WERI-Rb-1 (cell line): ENCODE results near the gene LRP2.
"Not testable (repeated sequence)": the region's sequence is repeated elsewhere in the genome, so short reads cannot be mapped to it uniquely, and the experiment has no call there.

Source experiments
- DNase-seq: peaks from one replicate; pipeline ENCODE4 v3.0.0-alpha.2; 2020
- H3K27ac ChIP-seq: fragments of 250-450 bp; sonication (Bioruptor Pico); 2 replicates; pipeline ENCODE4 v1.5.1; 2020; ENCODE audit warnings: mild to moderate bottlenecking, moderate library complexity
- H3K27me3 ChIP-seq: fragments of 250-450 bp; sonication (Bioruptor Pico); 2 replicates; pipeline ENCODE4 v1.5.1; 2021; ENCODE audit warnings: mild to moderate bottlenecking, low read depth, moderate library complexity; ENCODE audit not compliant: insufficient read depth, severe bottlenecking
- H3K36me3 ChIP-seq: fragments of 250-450 bp; sonication (Bioruptor Pico); 2 replicates; pipeline ENCODE4 v1.5.1; 2020; ENCODE audit warnings: mild to moderate bottlenecking, moderate library complexity
- H3K4me3 ChIP-seq: 2 replicates; pipeline ENCODE4 v1.5.1; 2011; ENCODE audit warnings: low read depth, mild to moderate bottlenecking, control low read depth, low read length
- H3K9me3 ChIP-seq: fragments of 250-450 bp; sonication (Bioruptor Pico); 2 replicates; pipeline ENCODE4 v1.5.1; 2021; ENCODE audit warnings: mild to moderate bottlenecking, moderate library complexity; ENCODE audit not compliant: severe bottlenecking
- CTCF ChIP-seq: IDR thresholded peaks from 2 replicates; pipeline ENCODE4 v1.5.1; 2011; ENCODE audit warnings: low read depth, mild to moderate bottlenecking, control low read depth, inconsistent platforms, low read length

The LRP2 gene

DNA sequence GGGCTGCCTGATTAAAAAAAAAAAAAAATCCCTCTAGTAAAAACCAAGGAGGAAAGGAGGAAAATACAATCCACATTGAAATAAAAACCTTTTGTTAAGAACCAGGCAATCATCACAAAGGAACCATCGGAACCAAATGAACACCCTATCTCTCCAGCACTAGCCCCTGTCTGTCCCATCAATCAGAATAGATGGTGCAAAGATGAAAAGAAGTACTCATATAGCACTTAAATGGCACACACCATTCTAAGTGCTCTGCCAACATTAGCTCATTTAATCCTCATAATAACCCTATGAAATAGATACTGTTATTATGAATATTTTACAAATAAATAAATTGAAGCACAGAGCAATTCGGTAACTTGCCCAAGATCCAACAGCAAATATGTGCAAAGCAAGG lies 38.5 kb downstream of the LRP2 start:
- TF ChIP-seq CTCF, result no peak

GRCh38 chr2:169320561-169320960 lies 41.8 kb downstream of the LRP2 start:
- no peak for TF ChIP-seq CTCF
- H3K36me3 ChIP-seq, result no peaks in the 10 kb centered on the region
- no peak overlapping the region for H3K4me3 ChIP-seq
- H3K27ac ChIP-seq, result no peak overlapping the region
- H3K27me3 ChIP-seq, result no peaks in the 10 kb centered on the region
- no peaks in the 10 kb centered on the region for H3K9me3 ChIP-seq
- no peak for DNase-seq

More for the DNA sequence above, 38.5 kb downstream of the LRP2 start:
- no peak for DNase-seq
- no peaks in the 10 kb centered on the region for H3K9me3 ChIP-seq
- H3K27me3 ChIP-seq, result no peaks in the 10 kb centered on the region
- H3K36me3 ChIP-seq, result no peaks in the 10 kb centered on the region
- H3K27ac ChIP-seq, result no peak overlapping the region
- H3K4me3 ChIP-seq, result no peak overlapping the region

DNA sequence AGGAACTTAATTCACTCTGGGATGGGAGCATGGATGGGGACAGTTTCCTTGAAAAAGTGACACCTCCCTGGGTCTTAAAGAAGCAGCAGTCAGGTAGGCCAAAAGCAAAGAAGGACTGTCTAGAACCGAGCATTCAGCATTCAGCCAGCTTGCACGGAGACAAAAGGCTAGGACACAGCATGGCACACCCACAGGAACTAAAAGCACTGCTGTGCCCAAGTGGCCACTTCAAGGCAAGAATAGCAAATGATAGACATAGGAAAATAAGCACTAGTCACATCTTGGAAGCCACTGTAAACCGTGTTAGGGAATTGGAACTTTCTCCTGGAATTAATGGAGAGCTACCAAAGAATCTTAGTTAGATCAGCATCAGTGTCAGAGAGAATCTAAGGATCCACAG lies 47.0 kb downstream of the LRP2 start:
- Histone ChIP-seq H3K27me3 (no peaks in the 10 kb centered on the region), H3K4me3 (no peak overlapping the region), H3K27ac (no peak overlapping the region), H3K9me3 (no peaks in the 10 kb centered on the region), H3K36me3 (no peaks in the 10 kb centered on the region)
- no peak for TF ChIP-seq CTCF
- no peak for DNase-seq

- H3K27ac ChIP-seq, DNase-seq, H3K36me3 ChIP-seq, H3K4me3 ChIP-seq, H3K27me3 ChIP-seq, H3K9me3 ChIP-seq: not testable (repeated sequence)
Observed at GRCh38 chr2:169308349-169308748, 54.0 kb downstream of the LRP2 start.

DNA sequence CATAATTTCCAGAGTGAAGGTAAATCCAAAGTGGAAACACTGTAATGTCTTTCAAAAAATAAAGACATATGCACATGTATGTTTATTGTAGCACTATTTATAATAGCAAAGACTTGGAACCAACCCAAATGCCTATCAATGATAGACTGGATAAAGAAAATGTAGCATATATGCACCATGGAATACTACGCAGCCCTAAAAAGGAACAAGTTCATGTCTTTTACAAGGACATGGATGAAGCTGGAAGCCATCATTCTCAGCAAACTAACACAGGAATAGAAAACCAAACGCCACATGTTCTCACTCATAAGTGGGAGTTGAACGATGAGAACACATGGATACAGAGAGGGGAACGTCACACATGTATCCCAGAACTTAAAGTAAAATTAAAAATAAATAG lies 57.6 kb downstream of the LRP2 start:
- H3K27ac ChIP-seq, H3K27me3 ChIP-seq, H3K9me3 ChIP-seq, DNase-seq, H3K4me3 ChIP-seq, H3K36me3 ChIP-seq: not testable (repeated sequence)

- Histone ChIP-seq H3K27ac (no peak overlapping the region), H3K27me3 (peaks cover 5% of the 10 kb centered on the region), H3K4me3 (no peak overlapping the region), H3K9me3 (peaks cover 2% of the 10 kb centered on the region), H3K36me3 (no peaks in the 10 kb centered on the region)
- DNase-seq, result no peak
- no peak for TF ChIP-seq CTCF
Observed at GRCh38 chr2:169303579-169304305, 58.6 kb downstream of the LRP2 start.

DNA sequence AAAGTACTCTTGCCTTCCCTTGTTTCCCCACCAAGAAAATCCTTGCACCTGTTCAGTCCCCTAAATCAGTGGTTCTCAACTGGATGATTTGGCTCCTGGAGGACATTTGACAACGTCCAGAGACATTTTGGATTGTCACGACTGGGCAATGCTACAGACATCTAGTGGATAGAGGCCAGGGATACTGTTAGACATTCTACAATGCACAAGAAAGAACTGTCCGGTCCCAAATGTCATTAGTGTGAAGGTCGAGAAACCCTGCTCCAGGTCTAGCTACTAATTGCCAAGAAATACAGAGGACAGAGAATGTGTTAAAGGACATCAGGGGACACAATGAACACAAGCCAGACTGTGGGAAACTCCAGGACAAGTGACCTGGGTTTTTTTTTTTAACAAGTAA lies 60.0 kb downstream of the LRP2 start:
- H3K9me3 ChIP-seq, result no peaks in the 10 kb centered on the region
- TF ChIP-seq CTCF, result no peak
- peaks cover 7% of the 10 kb centered on the region for H3K27me3 ChIP-seq
- no peak overlapping the region for H3K4me3 ChIP-seq
- no peak overlapping the region for H3K27ac ChIP-seq
- H3K36me3 ChIP-seq, result no peaks in the 10 kb centered on the region
- no peak for DNase-seq
